HepG2 (cell line): ENCODE measurements around the gene BSG. TPM values are rescaled to one million over a fixed set of nuclear protein-coding genes. Genes with fewer than 3 reads are reported as not detected.

Experiments
- FOXK2 ChIP-seq: fragments of 450-650 bp; IDR thresholded peaks from 2 replicates; pipeline ENCODE4 v1.6.1; 2016
- FOXP1 ChIP-seq, 2 experiments: fragments of 450-650 bp in 1 of 2; IDR thresholded peaks; 2 replicates each; pipeline ENCODE4 v1.6.1; 2017 to 2018; ENCODE audit warnings: antibody characterized with exemption in 1 of 2
- IRF2 ChIP-seq: IDR thresholded peaks from 2 replicates; pipeline ENCODE4 v1.6.1; 2018; ENCODE audit warnings: missing genetic modification reagents, missing compliant biosample characterization
- MTF2 ChIP-seq: sonication (generic); formaldehyde crosslinking; IDR thresholded peaks from 2 replicates; pipeline ENCODE4 v1.5.0; 2020; ENCODE audit warnings: missing genetic modification reagents, borderline replicate concordance
- NAIF1 ChIP-seq: sonication (generic); formaldehyde crosslinking; IDR thresholded peaks from 2 replicates; pipeline ENCODE4 v1.5.0; 2020; ENCODE audit warnings: mild to moderate bottlenecking, missing genetic modification reagents, borderline replicate concordance
- NKX3-1 ChIP-seq: sonication (generic); formaldehyde crosslinking; IDR thresholded peaks from 2 replicates; pipeline ENCODE4 v1.5.0; 2020; ENCODE audit warnings: missing genetic modification reagents
- RFX5 ChIP-seq: IDR thresholded peaks from 2 replicates; pipeline ENCODE4 v1.6.1; 2011; ENCODE audit warnings: low read depth, low read length, improper control_type of control experiment
- RNF2 ChIP-seq: fragments of 450-650 bp; conservative IDR thresholded peaks from 2 replicates; pipeline ENCODE4 v1.6.1; 2016; ENCODE audit warnings: low read depth
- TCF7L2 ChIP-seq: IDR thresholded peaks from 2 replicates; pipeline ENCODE4 v1.6.1; 2011; ENCODE audit warnings: mild to moderate bottlenecking, low read depth, low read length, moderate library complexity
- ZNF616 ChIP-seq: sonication (generic); formaldehyde crosslinking; IDR thresholded peaks from 2 replicates; pipeline ENCODE4 v1.5.0; 2020; ENCODE audit warnings: low read depth, mild to moderate bottlenecking, missing genetic modification reagents
- ZNF660 ChIP-seq: sonication (generic); formaldehyde crosslinking; IDR thresholded peaks from 2 replicates; pipeline ENCODE4 v1.5.1; 2020; ENCODE audit warnings: mild to moderate bottlenecking, low read depth, missing genetic modification reagents, borderline replicate concordance
- ZNF775 ChIP-seq: sonication (generic); formaldehyde crosslinking; IDR thresholded peaks from 2 replicates; pipeline ENCODE4 v1.4.0; 2020; ENCODE audit warnings: missing genetic modification reagents, mild to moderate bottlenecking, moderate library complexity, borderline replicate concordance
- polyA plus RNA-seq, 8 experiments: library from polyadenylated mRNA; depleted of rRNA in 3 of 8; stranded (reverse) in 7 of 8; unstranded in 1 of 8; fragments of >200 nt; fragmentation: Illumina TruSeq in 4 of 8; extraction: Trizol in 4 of 8; gene quantifications; 2 replicates each; pipeline versions ENCODE4 v1.2.1 to v1.2.3, GENCODE V29; 2011 to 2016; ENCODE audit warnings: low read depth in 4 of 8, missing spikeins in 1 of 8, mixed read lengths in 1 of 8; ENCODE audit not compliant: insufficient read depth in 1 of 8
- total RNA-seq, 5 experiments: library from RNA; depleted of rRNA; stranded (reverse); fragments of >200 nt; fragmentation: Illumina TruSeq; extraction: Trizol; gene quantifications; 2 replicates each; pipeline ENCODE4 v1.2.3, GENCODE V29; 2016; ENCODE audit warnings: low read depth in 1 of 5
- TF ChIP-seq, protein P1 (sequence below): sonication (generic); formaldehyde crosslinking; IDR thresholded peaks from 2 replicates; pipeline ENCODE4 v1.5.1; 2020; ENCODE audit warnings: missing genetic modification reagents, mild to moderate bottlenecking, borderline replicate concordance
- TF ChIP-seq, protein P2 (sequence below): sonication (generic); formaldehyde crosslinking; IDR thresholded peaks from 2 replicates; pipeline ENCODE4 v1.9.0; 2021; ENCODE audit warnings: missing genetic modification reagents, borderline replicate concordance
- TF ChIP-seq, protein P3 (sequence below): sonication (generic); formaldehyde crosslinking; IDR thresholded peaks from 2 replicates; pipeline ENCODE4 v1.4.0; 2020; ENCODE audit warnings: mild to moderate bottlenecking, missing genetic modification reagents
- TF ChIP-seq, protein P4 (sequence below): sonication (generic); formaldehyde crosslinking; IDR thresholded peaks from 2 replicates; pipeline ENCODE4 v1.4.0; 2020; ENCODE audit warnings: missing genetic modification reagents
- TF ChIP-seq, protein P5 (sequence below): IDR thresholded peaks from 2 replicates; pipeline ENCODE4 v1.6.1; 2016
- TF ChIP-seq, protein P6 (sequence below): sonication (generic); formaldehyde crosslinking; IDR thresholded peaks from 2 replicates; pipeline ENCODE4 v1.5.0; 2020; ENCODE audit warnings: mild to moderate bottlenecking, missing genetic modification reagents, borderline replicate concordance

BSG gene
- total and polyA plus RNA-seq, 2 of the 13 experiments (the other 11 are each of a cell fraction or from before 2014, with no cell fraction given) = 309 to 754 TPM

DNA sequence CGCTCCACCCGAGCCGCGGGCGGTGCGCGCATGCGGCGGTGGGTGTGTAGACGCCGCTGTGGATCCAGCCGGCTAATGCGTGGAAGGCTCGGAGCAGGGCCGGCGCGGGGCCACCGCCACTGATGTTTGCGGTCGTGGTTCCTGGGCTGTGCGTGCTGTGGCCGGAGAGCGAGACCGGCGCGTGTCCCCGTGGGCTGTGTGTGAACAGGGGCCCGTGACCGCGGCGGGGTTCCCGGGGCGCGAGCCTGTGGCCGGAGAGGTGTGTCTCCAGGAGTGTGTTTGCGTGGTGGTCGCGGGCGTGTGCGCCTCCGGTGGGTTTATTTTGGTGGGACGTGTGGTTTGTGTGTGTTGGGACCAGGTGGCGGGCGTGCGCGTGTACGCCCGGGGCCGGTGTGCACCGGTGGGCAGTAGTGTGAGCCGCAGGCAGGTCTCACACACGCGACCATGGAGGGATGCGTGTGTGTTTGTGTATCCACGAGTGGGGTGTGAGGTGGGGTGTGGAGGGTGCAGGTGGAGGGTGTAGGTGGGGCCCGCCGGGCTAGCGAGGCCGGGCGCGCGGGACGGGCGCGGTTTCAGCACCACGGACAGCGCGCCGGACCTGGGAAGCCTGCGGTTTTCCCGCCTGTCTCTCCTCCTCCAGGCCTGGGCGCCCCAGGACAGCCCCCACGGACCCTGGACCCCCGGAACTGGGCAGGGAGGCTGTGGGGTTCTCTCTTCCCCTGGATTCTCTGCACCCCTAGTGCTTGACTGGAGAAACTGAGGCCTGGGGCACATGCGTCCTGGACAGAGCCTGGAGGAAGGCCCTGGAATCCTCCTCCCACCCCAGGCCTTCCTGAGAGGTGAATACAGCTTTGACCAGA is 18.9 kb downstream of the BSG start (continued):
- TF ChIP-seq ZNF660 (CRISPR knock-in tag) (no peak), RNF2 (no peak), ZNF616 (CRISPR knock-in tag) (no peak), MTF2 (CRISPR knock-in tag) (peak; percentile 84; the same call in 1 of the 2 replicates), ZNF775 (no peak), IRF2 (CRISPR knock-in tag) (peak; percentile 39; the same call in 1 of the 2 replicates), NKX3-1 (CRISPR knock-in tag) (peak; percentile 94), RFX5 (no peak), FOXP1 (IDR thresholded peaks at IDR 0.05) (no peak), FOXP1 (CRISPR knock-in tag; IDR thresholded peaks at IDR 0.05) (no peak), FOXK2 (no peak), TCF7L2 (no peak), NAIF1 (CRISPR knock-in tag) (no peak; the same call in 1 of the 2 replicates)
- TF ChIP-seq, protein P1, sequence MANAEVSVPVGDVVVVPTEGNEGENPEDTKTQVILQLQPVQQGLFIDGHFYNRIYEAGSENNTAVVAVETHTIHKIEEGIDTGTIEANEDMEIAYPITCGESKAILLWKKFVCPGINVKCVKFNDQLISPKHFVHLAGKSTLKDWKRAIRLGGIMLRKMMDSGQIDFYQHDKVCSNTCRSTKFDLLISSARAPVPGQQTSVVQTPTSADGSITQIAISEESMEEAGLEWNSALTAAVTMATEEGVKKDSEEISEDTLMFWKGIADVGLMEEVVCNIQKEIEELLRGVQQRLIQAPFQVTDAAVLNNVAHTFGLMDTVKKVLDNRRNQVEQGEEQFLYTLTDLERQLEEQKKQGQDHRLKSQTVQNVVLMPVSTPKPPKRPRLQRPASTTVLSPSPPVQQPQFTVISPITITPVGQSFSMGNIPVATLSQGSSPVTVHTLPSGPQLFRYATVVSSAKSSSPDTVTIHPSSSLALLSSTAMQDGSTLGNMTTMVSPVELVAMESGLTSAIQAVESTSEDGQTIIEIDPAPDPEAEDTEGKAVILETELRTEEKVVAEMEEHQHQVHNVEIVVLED (CRISPR knock-in tag) = no peak
- TF ChIP-seq, protein P2, sequence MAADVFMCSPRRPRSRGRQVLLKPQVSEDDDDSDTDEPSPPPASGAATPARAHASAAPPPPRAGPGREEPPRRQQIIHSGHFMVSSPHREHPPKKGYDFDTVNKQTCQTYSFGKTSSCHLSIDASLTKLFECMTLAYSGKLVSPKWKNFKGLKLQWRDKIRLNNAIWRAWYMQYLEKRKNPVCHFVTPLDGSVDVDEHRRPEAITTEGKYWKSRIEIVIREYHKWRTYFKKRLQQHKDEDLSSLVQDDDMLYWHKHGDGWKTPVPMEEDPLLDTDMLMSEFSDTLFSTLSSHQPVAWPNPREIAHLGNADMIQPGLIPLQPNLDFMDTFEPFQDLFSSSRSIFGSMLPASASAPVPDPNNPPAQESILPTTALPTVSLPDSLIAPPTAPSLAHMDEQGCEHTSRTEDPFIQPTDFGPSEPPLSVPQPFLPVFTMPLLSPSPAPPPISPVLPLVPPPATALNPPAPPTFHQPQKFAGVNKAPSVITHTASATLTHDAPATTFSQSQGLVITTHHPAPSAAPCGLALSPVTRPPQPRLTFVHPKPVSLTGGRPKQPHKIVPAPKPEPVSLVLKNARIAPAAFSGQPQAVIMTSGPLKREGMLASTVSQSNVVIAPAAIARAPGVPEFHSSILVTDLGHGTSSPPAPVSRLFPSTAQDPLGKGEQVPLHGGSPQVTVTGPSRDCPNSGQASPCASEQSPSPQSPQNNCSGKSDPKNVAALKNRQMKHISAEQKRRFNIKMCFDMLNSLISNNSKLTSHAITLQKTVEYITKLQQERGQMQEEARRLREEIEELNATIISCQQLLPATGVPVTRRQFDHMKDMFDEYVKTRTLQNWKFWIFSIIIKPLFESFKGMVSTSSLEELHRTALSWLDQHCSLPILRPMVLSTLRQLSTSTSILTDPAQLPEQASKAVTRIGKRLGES (CRISPR knock-in tag) = peak; percentile 87
- TF ChIP-seq, protein P3, sequence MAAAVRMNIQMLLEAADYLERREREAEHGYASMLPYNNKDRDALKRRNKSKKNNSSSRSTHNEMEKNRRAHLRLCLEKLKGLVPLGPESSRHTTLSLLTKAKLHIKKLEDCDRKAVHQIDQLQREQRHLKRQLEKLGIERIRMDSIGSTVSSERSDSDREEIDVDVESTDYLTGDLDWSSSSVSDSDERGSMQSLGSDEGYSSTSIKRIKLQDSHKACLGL = peak; percentile 80
- TF ChIP-seq, protein P4, sequence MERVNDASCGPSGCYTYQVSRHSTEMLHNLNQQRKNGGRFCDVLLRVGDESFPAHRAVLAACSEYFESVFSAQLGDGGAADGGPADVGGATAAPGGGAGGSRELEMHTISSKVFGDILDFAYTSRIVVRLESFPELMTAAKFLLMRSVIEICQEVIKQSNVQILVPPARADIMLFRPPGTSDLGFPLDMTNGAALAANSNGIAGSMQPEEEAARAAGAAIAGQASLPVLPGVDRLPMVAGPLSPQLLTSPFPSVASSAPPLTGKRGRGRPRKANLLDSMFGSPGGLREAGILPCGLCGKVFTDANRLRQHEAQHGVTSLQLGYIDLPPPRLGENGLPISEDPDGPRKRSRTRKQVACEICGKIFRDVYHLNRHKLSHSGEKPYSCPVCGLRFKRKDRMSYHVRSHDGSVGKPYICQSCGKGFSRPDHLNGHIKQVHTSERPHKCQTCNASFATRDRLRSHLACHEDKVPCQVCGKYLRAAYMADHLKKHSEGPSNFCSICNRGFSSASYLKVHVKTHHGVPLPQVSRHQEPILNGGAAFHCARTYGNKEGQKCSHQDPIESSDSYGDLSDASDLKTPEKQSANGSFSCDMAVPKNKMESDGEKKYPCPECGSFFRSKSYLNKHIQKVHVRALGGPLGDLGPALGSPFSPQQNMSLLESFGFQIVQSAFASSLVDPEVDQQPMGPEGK = no peak
- TF ChIP-seq, protein P5, sequence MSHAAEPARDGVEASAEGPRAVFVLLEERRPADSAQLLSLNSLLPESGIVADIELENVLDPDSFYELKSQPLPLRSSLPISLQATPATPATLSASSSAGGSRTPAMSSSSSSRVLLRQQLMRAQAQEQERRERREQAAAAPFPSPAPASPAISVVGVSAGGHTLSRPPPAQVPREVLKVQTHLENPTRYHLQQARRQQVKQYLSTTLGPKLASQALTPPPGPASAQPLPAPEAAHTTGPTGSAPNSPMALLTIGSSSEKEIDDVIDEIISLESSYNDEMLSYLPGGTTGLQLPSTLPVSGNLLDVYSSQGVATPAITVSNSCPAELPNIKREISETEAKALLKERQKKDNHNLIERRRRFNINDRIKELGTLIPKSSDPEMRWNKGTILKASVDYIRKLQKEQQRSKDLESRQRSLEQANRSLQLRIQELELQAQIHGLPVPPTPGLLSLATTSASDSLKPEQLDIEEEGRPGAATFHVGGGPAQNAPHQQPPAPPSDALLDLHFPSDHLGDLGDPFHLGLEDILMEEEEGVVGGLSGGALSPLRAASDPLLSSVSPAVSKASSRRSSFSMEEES (CRISPR knock-in tag) = peak; percentile 82
- TF ChIP-seq, protein P6, sequence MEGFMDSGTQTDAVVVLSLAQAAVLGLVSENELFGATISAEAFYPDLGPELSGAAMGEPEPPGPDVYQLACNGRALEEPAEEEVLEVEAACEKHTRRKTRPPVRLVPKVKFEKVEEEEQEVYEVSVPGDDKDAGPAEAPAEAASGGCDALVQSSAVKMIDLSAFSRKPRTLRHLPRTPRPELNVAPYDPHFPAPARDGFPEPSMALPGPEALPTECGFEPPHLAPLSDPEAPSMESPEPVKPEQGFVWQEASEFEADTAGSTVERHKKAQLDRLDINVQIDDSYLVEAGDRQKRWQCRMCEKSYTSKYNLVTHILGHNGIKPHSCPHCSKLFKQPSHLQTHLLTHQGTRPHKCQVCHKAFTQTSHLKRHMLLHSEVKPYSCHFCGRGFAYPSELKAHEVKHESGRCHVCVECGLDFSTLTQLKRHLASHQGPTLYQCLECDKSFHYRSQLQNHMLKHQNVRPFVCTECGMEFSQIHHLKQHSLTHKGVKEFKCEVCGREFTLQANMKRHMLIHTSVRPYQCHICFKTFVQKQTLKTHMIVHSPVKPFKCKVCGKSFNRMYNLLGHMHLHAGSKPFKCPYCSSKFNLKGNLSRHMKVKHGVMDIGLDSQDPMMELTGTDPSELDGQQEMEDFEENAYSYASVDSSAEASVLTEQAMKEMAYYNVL (CRISPR knock-in tag) = no peak
